H9 (cell line): Measurements from ENCODE around the gene MYRF. TPM values are rescaled to one million over a fixed set of nuclear protein-coding genes. Genes with fewer than 3 reads are reported as not detected.

Source experiments
- DNase-seq: peaks from one replicate; pipeline ENCODE4 v3.0.0-alpha.2; 2017
- H2AFZ ChIP-seq: one replicate; pipeline ENCODE4 v1.6.1; 2013; ENCODE audit warnings: mild to moderate bottlenecking, low read length, control low read depth, moderate library complexity
- H2AK5ac ChIP-seq: 2 replicates; pipeline ENCODE4 v1.6.1; 2013; ENCODE audit warnings: low read length, control low read depth, mixed read lengths; ENCODE audit not compliant: insufficient read length
- H2BK120ac ChIP-seq: one replicate; pipeline ENCODE4 v1.6.1; 2013; ENCODE audit warnings: low read depth, mild to moderate bottlenecking, low read length, control low read depth, inconsistent platforms; ENCODE audit not compliant: poor library complexity, severe bottlenecking
- H2BK12ac ChIP-seq: 2 replicates; pipeline ENCODE4 v1.6.1; 2013; ENCODE audit warnings: low read length, control low read depth, mixed read lengths, low read depth; ENCODE audit not compliant: insufficient read length
- H2BK15ac ChIP-seq: 2 replicates; pipeline ENCODE4 v1.6.1; 2013; ENCODE audit warnings: low read depth, low read length, control low read depth
- H2BK20ac ChIP-seq: one replicate; pipeline ENCODE4 v1.6.1; 2013; ENCODE audit warnings: low read depth, mild to moderate bottlenecking, low read length, control low read depth, inconsistent platforms; ENCODE audit not compliant: poor library complexity, severe bottlenecking
- H2BK5ac ChIP-seq: 2 replicates; pipeline ENCODE4 v1.6.1; 2013; ENCODE audit warnings: low read length, control low read depth, mixed read lengths; ENCODE audit not compliant: insufficient read length
- H3K14ac ChIP-seq: 2 replicates; pipeline ENCODE4 v1.6.1; 2013; ENCODE audit warnings: low read length, control low read depth; ENCODE audit not compliant: insufficient read depth
- H3K18ac ChIP-seq: 2 replicates; pipeline ENCODE4 v1.6.1; 2013; ENCODE audit warnings: low read depth, mild to moderate bottlenecking, mixed read lengths, low read length, control low read depth; ENCODE audit not compliant: insufficient read length
- H3K23ac ChIP-seq: 2 replicates; pipeline ENCODE4 v1.6.1; 2013; ENCODE audit warnings: low read length, control low read depth, mixed read lengths, low read depth; ENCODE audit not compliant: insufficient read length
- H3K23me2 ChIP-seq: 2 replicates; pipeline ENCODE4 v1.6.1; 2013; ENCODE audit warnings: low read depth, mild to moderate bottlenecking, mixed read lengths, low read length, control low read depth; ENCODE audit not compliant: insufficient read length, poor library complexity, severe bottlenecking
- H3K27ac ChIP-seq: 2 replicates; pipeline ENCODE4 v1.5.1; 2013; ENCODE audit warnings: low read length, control low read depth, mixed read lengths, low read depth; ENCODE audit not compliant: insufficient read length
- H3K27me3 ChIP-seq: 2 replicates; pipeline ENCODE4 v1.6.1; 2013; ENCODE audit warnings: low read length, control low read depth, inconsistent platforms; ENCODE audit not compliant: insufficient read depth
- H3K4ac ChIP-seq: 2 replicates; pipeline ENCODE4 v1.6.1; 2013; ENCODE audit warnings: low read depth, mild to moderate bottlenecking, control low read depth, inconsistent platforms, low read length, moderate library complexity
- H3K4me1 ChIP-seq: 2 replicates; pipeline ENCODE4 v1.6.1; 2013; ENCODE audit warnings: low read length, control low read depth, inconsistent platforms; ENCODE audit not compliant: insufficient read depth
- H3K4me2 ChIP-seq: 2 replicates; pipeline ENCODE4 v1.6.1; 2013; ENCODE audit warnings: low read length, control low read depth, mixed read lengths; ENCODE audit not compliant: insufficient read length, insufficient read depth
- H3K56ac ChIP-seq: 2 replicates; pipeline ENCODE4 v1.6.1; 2013; ENCODE audit warnings: low read depth, mild to moderate bottlenecking, mixed read lengths, low read length, control low read depth; ENCODE audit not compliant: insufficient read length
- H3K79me1 ChIP-seq: 2 replicates; pipeline ENCODE4 v1.6.1; 2013; ENCODE audit warnings: low read depth, mild to moderate bottlenecking, moderate library complexity, low read length, control low read depth, inconsistent platforms; ENCODE audit not compliant: insufficient read depth, poor library complexity, severe bottlenecking
- H3K79me2 ChIP-seq: 2 replicates; pipeline ENCODE4 v1.6.1; 2013; ENCODE audit warnings: low read length, control low read depth, inconsistent platforms; ENCODE audit not compliant: insufficient read depth
- H3K9ac ChIP-seq: 2 replicates; pipeline ENCODE4 v1.6.1; 2013; ENCODE audit warnings: low read length, control low read depth, mixed read lengths; ENCODE audit not compliant: insufficient read length; ENCODE audit errors: extremely low read depth
- H3K9me3 ChIP-seq: one replicate; pipeline ENCODE4 v1.6.1; 2013; ENCODE audit warnings: low read depth, low read length, inconsistent platforms; ENCODE audit not compliant: control insufficient read depth
- H3T11ph ChIP-seq: one replicate; pipeline ENCODE4 v1.6.1; 2013; ENCODE audit warnings: mild to moderate bottlenecking, low read length, control low read depth, inconsistent platforms
- H4K20me1 ChIP-seq: one replicate; pipeline ENCODE4 v1.6.1; 2013; ENCODE audit not compliant: control insufficient read depth, insufficient read length, insufficient read depth
- H4K5ac ChIP-seq: 2 replicates; pipeline ENCODE4 v1.6.1; 2013; ENCODE audit warnings: low read depth, mild to moderate bottlenecking, mixed read lengths, low read length, control low read depth; ENCODE audit not compliant: insufficient read length
- H4K8ac ChIP-seq: replicated peaks from 2 replicates; pipeline ENCODE4 v1.6.1; 2013; ENCODE audit warnings: low read length, control low read depth, mixed read lengths, low read depth; ENCODE audit not compliant: insufficient read length
- H4K91ac ChIP-seq: 2 replicates; pipeline ENCODE4 v1.6.1; 2013; ENCODE audit warnings: low read depth, mild to moderate bottlenecking, moderate library complexity, mixed read lengths, low read length, control low read depth; ENCODE audit not compliant: insufficient read length
- H3K27ac Mint-ChIP-seq, 3 experiments: 2 replicates in 2 of 3; 3 replicates in 1 of 3; pipeline ENCODE4 v1.8.0; 2020 to 2021; ENCODE audit warnings: mixed read lengths in 3 of 3, mild to moderate bottlenecking in 1 of 3, moderate library complexity in 1 of 3
- H3K27me3 Mint-ChIP-seq: 2 replicates; pipeline ENCODE4 v1.8.0; 2021; ENCODE audit warnings: low read depth, mild to moderate bottlenecking, moderate library complexity, mixed read lengths
- H3K36me3 Mint-ChIP-seq, 3 experiments: 2 replicates in 2 of 3; 3 replicates in 1 of 3; pipeline ENCODE4 v1.8.0; 2020 to 2021; ENCODE audit warnings: low read depth in 3 of 3, mixed read lengths in 3 of 3; ENCODE audit not compliant: insufficient read depth in 1 of 3
- H3K4me1 Mint-ChIP-seq, 2 experiments: 2 replicates each; pipeline ENCODE4 v1.8.0; 2020; ENCODE audit warnings: mixed read lengths in 2 of 2
- H3K4me3 Mint-ChIP-seq, 2 experiments: 2 replicates in 1 of 2; 3 replicates in 1 of 2; pipeline ENCODE4 v1.8.0; 2020 to 2021; ENCODE audit warnings: mild to moderate bottlenecking in 2 of 2, mixed read lengths in 2 of 2, moderate library complexity in 1 of 2
- H3K9me3 Mint-ChIP-seq, 2 experiments: 2 replicates in 1 of 2; 3 replicates in 1 of 2; pipeline ENCODE4 v1.8.0; 2020; ENCODE audit warnings: mild to moderate bottlenecking in 2 of 2, mixed read lengths in 2 of 2, moderate library complexity in 1 of 2
- WGBS: extraction: QIAGEN DNeasy Blood & Tissue Kit; methylation state at CpG from one replicate; pipeline ENCODE4 v1.1.7; 2013; ENCODE audit warnings: missing lambda C conversion rate, low lambda C conversion rate, mixed read lengths; ENCODE audit not compliant: insufficient read length; ENCODE audit errors: extremely low coverage; 5-methylcytosine and 5-hydroxymethylcytosine counted together
- total RNA-seq: library from RNA; stranded (reverse); gene quantifications from 2 replicates; pipeline ENCODE4 v1.2.1, GENCODE V29; 2021
- TF ChIP-seq, protein P1 (sequence below): fragments of 200-600 bp; sonication (generic); conservative IDR thresholded peaks from 3 replicates; pipeline ENCODE4 v1.8.0; 2021; ENCODE audit warnings: antibody characterized with exemption, mild to moderate bottlenecking

Gene MYRF
- total RNA-seq, 1 experiment from 2014 or later, result 13.9 TPM

DNA sequence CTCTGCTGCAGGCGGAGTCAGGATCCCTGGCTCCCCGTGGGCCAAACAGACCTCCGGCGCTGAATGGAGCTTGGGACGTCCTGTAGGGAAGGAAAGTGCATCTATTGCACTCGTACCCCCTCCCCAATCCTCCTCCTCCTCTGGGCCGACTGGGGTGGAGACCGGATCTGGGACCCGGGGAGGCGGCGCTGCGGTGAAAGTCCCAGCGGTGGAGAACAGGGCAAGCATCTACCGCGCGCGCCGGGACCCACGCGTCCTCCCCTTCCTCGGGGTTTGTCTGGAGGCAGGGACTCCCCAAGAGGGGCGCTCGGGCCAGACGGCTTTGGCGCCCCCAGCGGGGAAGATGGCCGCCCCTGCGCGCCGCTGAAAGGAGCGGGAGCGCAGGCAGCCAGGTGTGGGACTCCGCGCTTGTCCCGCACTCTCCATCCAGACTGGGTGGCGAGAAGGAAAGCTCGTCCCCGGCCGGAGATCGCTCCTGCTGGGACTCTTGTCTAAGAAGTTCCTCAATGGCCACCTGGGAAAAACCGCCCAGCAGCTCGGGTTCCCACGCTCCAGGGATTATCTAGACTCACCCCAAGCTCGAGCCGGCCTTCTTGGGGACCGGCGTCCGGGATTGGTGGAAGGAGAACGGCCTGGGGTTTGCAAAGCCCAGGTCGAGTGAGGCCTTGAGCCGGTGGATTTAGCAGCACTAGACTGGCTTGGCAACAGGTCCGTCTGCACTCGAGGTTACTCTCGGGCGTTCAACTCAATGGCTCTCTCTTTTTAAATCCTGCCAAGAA is 76.4 kb downstream of the MYRF start:
- Mint-ChIP-seq H3K27ac (peak overlapping the region; percentile 95 to 99 (median 97)), H3K4me3 (peak overlapping the region; percentile 91 to 93), H3K27me3 (no peaks in the 10 kb centered on the region), H3K4me1 (peaks cover 56% of the 10 kb centered on the region in 2 experiments), H3K36me3 (peaks cover 19 to 32% (median 31%) of the 10 kb centered on the region in 3 experiments; a peak in 6 of 7 replicates), H3K9me3 (no peaks in the 10 kb centered on the region)
- H2BK12ac ChIP-seq, result no peak overlapping the region
- H3K27ac ChIP-seq, result no peak overlapping the region
- peaks cover 16% of the 10 kb centered on the region for H3K23me2 ChIP-seq
- H4K8ac ChIP-seq, result no peak overlapping the region
- H3T11ph ChIP-seq, result no peak overlapping the region
- peak overlapping the region; percentile 66 for H3K14ac ChIP-seq
- no peak overlapping the region for H3K56ac ChIP-seq
- no peak overlapping the region for H2BK15ac ChIP-seq
- no peak overlapping the region for H4K91ac ChIP-seq
- H2AK5ac ChIP-seq, result no peak overlapping the region
- H3K79me1 ChIP-seq, result peaks cover 2% of the 10 kb centered on the region
- no peak overlapping the region for H2BK20ac ChIP-seq
- no peak overlapping the region for H4K5ac ChIP-seq
- H3K4ac ChIP-seq, result no peak overlapping the region
- DNase-seq, result peak; percentile 44
- no peak overlapping the region for H2BK5ac ChIP-seq
- no peaks in the 10 kb centered on the region for H4K20me1 ChIP-seq
- H3K18ac ChIP-seq, result peak overlapping the region; percentile 40
- TF ChIP-seq, protein P1, sequence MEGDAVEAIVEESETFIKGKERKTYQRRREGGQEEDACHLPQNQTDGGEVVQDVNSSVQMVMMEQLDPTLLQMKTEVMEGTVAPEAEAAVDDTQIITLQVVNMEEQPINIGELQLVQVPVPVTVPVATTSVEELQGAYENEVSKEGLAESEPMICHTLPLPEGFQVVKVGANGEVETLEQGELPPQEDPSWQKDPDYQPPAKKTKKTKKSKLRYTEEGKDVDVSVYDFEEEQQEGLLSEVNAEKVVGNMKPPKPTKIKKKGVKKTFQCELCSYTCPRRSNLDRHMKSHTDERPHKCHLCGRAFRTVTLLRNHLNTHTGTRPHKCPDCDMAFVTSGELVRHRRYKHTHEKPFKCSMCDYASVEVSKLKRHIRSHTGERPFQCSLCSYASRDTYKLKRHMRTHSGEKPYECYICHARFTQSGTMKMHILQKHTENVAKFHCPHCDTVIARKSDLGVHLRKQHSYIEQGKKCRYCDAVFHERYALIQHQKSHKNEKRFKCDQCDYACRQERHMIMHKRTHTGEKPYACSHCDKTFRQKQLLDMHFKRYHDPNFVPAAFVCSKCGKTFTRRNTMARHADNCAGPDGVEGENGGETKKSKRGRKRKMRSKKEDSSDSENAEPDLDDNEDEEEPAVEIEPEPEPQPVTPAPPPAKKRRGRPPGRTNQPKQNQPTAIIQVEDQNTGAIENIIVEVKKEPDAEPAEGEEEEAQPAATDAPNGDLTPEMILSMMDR, result peak; percentile 68
- H3K9ac ChIP-seq, result peak overlapping the region; percentile 54
- no peak overlapping the region for H3K23ac ChIP-seq
- peaks cover 7% of the 10 kb centered on the region; the same call in 1 of the 2 replicates for H3K4me1 ChIP-seq
- H3K79me2 ChIP-seq, result peaks cover 38% of the 10 kb centered on the region; the same call in 1 of the 2 replicates
- H3K9me3 ChIP-seq, result no peaks in the 10 kb centered on the region
- no peaks in the 10 kb centered on the region for H3K27me3 ChIP-seq
- H2AFZ ChIP-seq, result no peak overlapping the region
- H3K4me2 ChIP-seq, result peak overlapping the region; percentile 96
- H2BK120ac ChIP-seq, result no peak overlapping the region
- no CpG with 5 or more reads among the region's 55 CpGs for WGBS
